ENCODE measurements around the gene TMCO6. TPM values are rescaled to one million over a fixed set of nuclear protein-coding genes. Genes with fewer than 3 reads are reported as not detected.
"Not testable (repeated sequence)": the region's sequence is repeated elsewhere in the genome, so short reads cannot be mapped to it uniquely, and the experiment has no call there.

TMCO6 gene
- polyA plus RNA-seq, 3 donors, result 16.5 to 25.0 (median 22.1) TPM

GRCh38 chr5:140627972-140628371 lies 11.3 kb upstream of the TMCO6 start:
- no peak for DNase-seq

- no peak for DNase-seq
These were observed 10.5 kb upstream of the TMCO6 start for GRCh38 chr5:140628711-140629110.

GRCh38 chr5:140630292-140631035 lies 8.8 kb upstream of the TMCO6 start:
- no peak for DNase-seq

GRCh38 chr5:140631036-140631417 lies 8.2 kb upstream of the TMCO6 start:
- no peak for DNase-seq

- DNase-seq, result peak; percentile 37
These were observed 7.4 kb upstream of the TMCO6 start for GRCh38 chr5:140631831-140632365.

GRCh38 chr5:140632366-140633020 lies 6.8 kb upstream of the TMCO6 start:
- peak; percentile 19 for DNase-seq

GRCh38 chr5:140633021-140633471 lies 6.2 kb upstream of the TMCO6 start, which contains the start of gene CD14:
Gene CD14, minus strand, starts transcription at chr5:140633175. Its CDS starts 104 bp downstream, at chr5:140633071.
- DNase-seq, result no peak

- DNase-seq, result no peak
These were observed 5.8 kb upstream of the TMCO6 start for GRCh38 chr5:140633501-140633900.

GRCh38 chr5:140634103-140634502 lies 5.1 kb upstream of the TMCO6 start:
- no peak for DNase-seq

- no peak for DNase-seq
These were observed 3.7 kb upstream of the TMCO6 start for GRCh38 chr5:140635291-140636257.

- DNase-seq, result no peak
These were observed 1.7 kb upstream of the TMCO6 start for GRCh38 chr5:140637371-140638100.

GRCh38 chr5:140638898-140639147 lies 428 bp upstream of the TMCO6 start:
- DNase-seq, result not testable (repeated sequence)

- DNase-seq, result no peak
These were observed 2.5 kb downstream of the TMCO6 start for GRCh38 chr5:140641716-140642115.

GRCh38 chr5:140642718-140643117 lies 3.5 kb downstream of the TMCO6 start:
- no peak for DNase-seq

GRCh38 chr5:140647042-140647419 lies 7.8 kb downstream of the TMCO6 start:
- no peak for DNase-seq

- no peak for DNase-seq
These were observed 19.6 kb downstream of the TMCO6 start for GRCh38 chr5:140658870-140659269.

- DNase-seq, result not testable (repeated sequence)
These were observed 21.1 kb downstream of the TMCO6 start for GRCh38 chr5:140660371-140660770.

- DNase-seq, result no peak
These were observed 24.7 kb downstream of the TMCO6 start for GRCh38 chr5:140664030-140664358.

GRCh38 chr5:140664359-140665119 lies 25.3 kb downstream of the TMCO6 start, which contains the start of gene WDR55:
Gene WDR55, plus strand, starts transcription at chr5:140664904. Its CDS starts 9 bp downstream, at chr5:140664913.
- DNase-seq, result peak; percentile 93

GRCh38 chr5:140671035-140671434 lies 31.8 kb downstream of the TMCO6 start:
- DNase-seq, result not testable (repeated sequence)
